Tibial nerve (tissue), 3 donors: ENCODE data around the gene GPATCH2L.

Experiments
- CTCF ChIP-seq, 5 experiments: fragments of 200-600 bp in 3 of 5; fragments of 450-650 bp in 2 of 5; sonication (generic) in 3 of 5; IDR thresholded peaks; one replicate each; pipeline ENCODE4 v1.5.1; 2016 to 2019; ENCODE audit warnings: antibody characterized with exemption in 5 of 5, mild to moderate bottlenecking in 3 of 5, moderate library complexity in 2 of 5
- POLR2A ChIP-seq, 2 donors: fragments of 450-650 bp; IDR thresholded peaks; one replicate each; pipeline ENCODE4 v1.6.1; 2017; ENCODE audit warnings: antibody characterized with exemption in 2 of 2, mild to moderate bottlenecking in 2 of 2, moderate library complexity in 2 of 2

GRCh38 chr14:76121089-76121748 is 30.5 kb upstream of the GPATCH2L start:
- TF ChIP-seq POLR2A (IDR thresholded peaks at IDR 0.05), result no peak
- TF ChIP-seq CTCF (IDR thresholded peaks at IDR 0.05), result no peak
